IMR-90 (cell line): ENCODE results near the gene DUT. TPM values are rescaled to one million over a fixed set of nuclear protein-coding genes. Genes with fewer than 3 reads are reported as not detected.

Experiments
- ATAC-seq: fragments of 200-7000 bp; cut with Tn5 transposase; 2 replicates; pipeline ENCODE4 v1.9.1; 2020; ENCODE audit warnings: low read depth, mild to moderate bottlenecking, moderate library complexity
- BruUV-seq: library from RNA; stranded (reverse); fragments of 400-500 nt; replicated peaks from 2 replicates; lab custom pipeline; 2021; lab: Mats Ljungman, UMichigan
- CTCF ChIA-PET: fragments of 300-600 bp; formaldehyde crosslinking; extraction: SDS; loops from one replicate; lab custom pipeline; 2021; ENCODE audit warnings: antibody characterized with exemption; lab: Yijun Ruan, JAX
- POLR2A ChIA-PET: fragments of 300-600 bp; sonication (Branson Sonifier 250); formaldehyde crosslinking; loops from one replicate; lab custom pipeline; 2022; ENCODE audit warnings: antibody characterized with exemption; ENCODE audit not compliant: unreplicated experiment; lab: Charles Lee
- DNase-seq: peaks from one replicate; pipeline ENCODE4 v3.0.0; 2013
- H2AFZ ChIP-seq: replicated peaks from 2 replicates; pipeline ENCODE3; 2013; ENCODE audit warnings: low read length, mild to moderate bottlenecking; ENCODE audit not compliant: poor library complexity
- H2AK5ac ChIP-seq: 2 replicates; pipeline ENCODE4 v1.6.1; 2013; ENCODE audit warnings: low read depth, low read length, inconsistent platforms
- H2AK9ac ChIP-seq: replicated peaks from 2 replicates; pipeline ENCODE3; 2013; ENCODE audit warnings: mild to moderate bottlenecking, low read depth, low read length, moderate library complexity; ENCODE audit not compliant: poor library complexity
- H2BK120ac ChIP-seq: 2 replicates; pipeline ENCODE4 v1.6.1; 2013; ENCODE audit warnings: low read depth, low read length, inconsistent platforms
- H2BK15ac ChIP-seq: 3 replicates; pipeline ENCODE4 v1.6.1; 2013; ENCODE audit warnings: low read depth, low read length, inconsistent platforms
- H2BK20ac ChIP-seq: 2 replicates; pipeline ENCODE4 v1.6.1; 2013; ENCODE audit warnings: low read depth, mild to moderate bottlenecking, inconsistent platforms, low read length, moderate library complexity
- H2BK5ac ChIP-seq: 2 replicates; pipeline ENCODE4 v1.6.1; 2013; ENCODE audit warnings: mild to moderate bottlenecking, low read depth, low read length, inconsistent platforms; ENCODE audit not compliant: poor library complexity, severe bottlenecking
- H3K14ac ChIP-seq: replicated peaks from 2 replicates; pipeline ENCODE4 v1.6.1; 2013; ENCODE audit warnings: low read depth, low read length, inconsistent platforms
- H3K18ac ChIP-seq: 2 replicates; pipeline ENCODE4 v1.6.1; 2013; ENCODE audit warnings: low read depth, low read length, control low read depth
- H3K23ac ChIP-seq: 2 replicates; pipeline ENCODE4 v1.6.1; 2013; ENCODE audit warnings: low read depth, low read length, inconsistent platforms
- H3K27ac ChIP-seq: 2 replicates; pipeline ENCODE4 v1.5.1; 2013; ENCODE audit warnings: mild to moderate bottlenecking, control low read depth, low read length; ENCODE audit not compliant: insufficient read depth
- H3K27me3 ChIP-seq: 2 replicates; pipeline ENCODE4 v1.6.1; 2013; ENCODE audit warnings: low read length; ENCODE audit not compliant: control insufficient read depth, insufficient read depth
- H3K36me3 ChIP-seq: 2 replicates; pipeline ENCODE4 v1.6.1; 2013; ENCODE audit warnings: low read length, mixed read lengths; ENCODE audit not compliant: control insufficient read depth, insufficient read depth
- H3K4ac ChIP-seq: 2 replicates; pipeline ENCODE4 v1.6.1; 2013; ENCODE audit warnings: low read depth, low read length, inconsistent platforms
- H3K4me1 ChIP-seq: 2 replicates; pipeline ENCODE4 v1.6.1; 2013; ENCODE audit warnings: low read length, mixed read lengths; ENCODE audit not compliant: control insufficient read depth, insufficient read depth
- H3K4me2 ChIP-seq: 2 replicates; pipeline ENCODE4 v1.6.1; 2013; ENCODE audit warnings: low read depth, mild to moderate bottlenecking, control low read depth, low read length, moderate library complexity
- H3K4me3 ChIP-seq: 2 replicates; pipeline ENCODE4 v1.5.1; 2013; ENCODE audit warnings: low read depth, mild to moderate bottlenecking, control low read depth, low read length, moderate library complexity; ENCODE audit not compliant: insufficient read depth
- H3K56ac ChIP-seq: 2 replicates; pipeline ENCODE4 v1.6.1; 2013; ENCODE audit warnings: low read length, inconsistent platforms; ENCODE audit not compliant: insufficient read depth; ENCODE audit errors: extremely low read depth
- H3K79me1 ChIP-seq, 2 experiments: 2 replicates each; pipeline ENCODE4 v1.6.1; 2013; ENCODE audit warnings: low read length in 2 of 2, inconsistent platforms in 1 of 2, low read depth in 1 of 2
- H3K9ac ChIP-seq: 2 replicates; pipeline ENCODE4 v1.6.1; 2013; ENCODE audit warnings: low read depth, low read length, control low read depth
- H3K9me1 ChIP-seq: 2 replicates; pipeline ENCODE4 v1.6.1; 2013; ENCODE audit warnings: low read length, inconsistent platforms; ENCODE audit not compliant: insufficient read depth
- H3K9me3 ChIP-seq: 2 replicates; pipeline ENCODE4 v1.6.1; 2013; ENCODE audit warnings: low read length; ENCODE audit not compliant: control insufficient read depth, insufficient read depth
- H4K20me1 ChIP-seq: 2 replicates; pipeline ENCODE4 v1.6.1; 2013; ENCODE audit warnings: low read length, inconsistent platforms; ENCODE audit not compliant: insufficient read depth
- H4K5ac ChIP-seq: 2 replicates; pipeline ENCODE4 v1.6.1; 2013; ENCODE audit warnings: mild to moderate bottlenecking, low read depth, low read length, control low read depth
- H4K8ac ChIP-seq, 2 experiments: 2 replicates each; pipeline ENCODE4 v1.6.1; 2013; ENCODE audit warnings: low read depth in 2 of 2, low read length in 2 of 2, control low read depth in 1 of 2, inconsistent platforms in 1 of 2
- H4K91ac ChIP-seq: 2 replicates; pipeline ENCODE4 v1.6.1; 2013; ENCODE audit warnings: low read depth, low read length, inconsistent platforms; ENCODE audit not compliant: insufficient read depth
- FOS ChIP-seq: fragments of 150-350 bp; IDR thresholded peaks from 2 replicates; pipeline ENCODE4 v1.6.1; 2016; ENCODE audit warnings: low read depth, low read length
- MAFK ChIP-seq: IDR thresholded peaks from 2 replicates; pipeline ENCODE4 v1.6.1; 2012; ENCODE audit warnings: low read depth, low read length, improper control_type of control experiment
- WGBS, 2 experiments: methylation state at CpG; one replicate each; pipeline versions ENCODE4 v1.1.5 to v1.1.7; 2013; ENCODE audit warnings: missing lambda C conversion rate in 2 of 2; ENCODE audit not compliant: insufficient read length in 1 of 2; ENCODE audit errors: extremely low coverage in 2 of 2; 5-methylcytosine and 5-hydroxymethylcytosine counted together
- dilution Hi-C: fragments of 300-500 bp; cut with HindIII; formaldehyde crosslinking; loops from one replicate; pipeline ENCODE4 v1.14.3; 2018; ENCODE audit warnings: low sequenced_read_pairs; ENCODE audit not compliant: unreplicated experiment
- in situ Hi-C: fragments of 300-500 bp; cut with MboI; formaldehyde crosslinking; loops from 3 replicates; pipeline ENCODE4 v1.14.3; 2019; ENCODE audit warnings: low sequenced_read_pairs, inconsistent platforms, mixed read lengths
- intact Hi-C: fragments of 100-400 bp; cut with micrococcal nuclease; formaldehyde crosslinking; loops from 2 replicates; pipeline ENCODE4 v1.10.0; 2022
- polyA plus RNA-seq, 3 experiments: library from polyadenylated mRNA; depleted of rRNA; stranded (reverse); fragments of >200 nt; gene quantifications; 2 replicates each; pipeline ENCODE4 v1.2.3, GENCODE V29; 2012; ENCODE audit warnings: low replicate concordance in 1 of 3
- total RNA-seq: library from RNA; depleted of rRNA; stranded (reverse); fragments of >200 nt; gene quantifications from 2 replicates; pipeline ENCODE4 v1.2.3, GENCODE V29; 2012

The DUT gene
- total and polyA plus RNA-seq, 2 of the 4 experiments (the other 2 are of a cell fraction) = 18.8 to 36.4 TPM

DNA sequence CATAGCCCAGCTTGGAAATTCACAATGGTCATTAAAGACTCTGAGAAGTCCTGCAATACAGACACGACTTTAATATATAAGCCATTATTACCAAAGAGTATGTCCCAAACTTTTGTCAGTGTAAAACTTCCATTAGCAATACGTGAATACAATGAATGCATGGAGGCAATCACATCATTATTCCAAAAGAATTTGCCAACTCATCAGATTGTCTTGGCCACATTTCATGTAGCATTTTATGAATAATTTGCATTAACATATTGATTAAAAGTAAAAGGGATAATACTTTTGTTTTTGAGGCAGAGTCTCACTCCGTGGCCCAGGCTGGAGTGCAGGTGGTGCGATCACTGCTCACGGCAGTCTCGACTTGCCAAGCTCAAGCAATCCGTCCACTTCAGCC is 7.9 kb upstream of the DUT start:
- H3K56ac ChIP-seq = no peak overlapping the region
- no peaks in the 10 kb centered on the region for H3K9me3 ChIP-seq
- dilution Hi-C loops = no loop called here
- no peak for ATAC-seq
- no peak overlapping the region for H2BK20ac ChIP-seq
- H4K8ac ChIP-seq = no peak overlapping the region
- intact Hi-C loops = no loop called here
- H3K4ac ChIP-seq = no peak overlapping the region
- H2BK15ac ChIP-seq = no peak overlapping the region
- no peaks in the 10 kb centered on the region for H4K20me1 ChIP-seq
- in situ Hi-C loops = no loop called here
- no peaks in the 10 kb centered on the region for H3K36me3 ChIP-seq
- no TSS peak for BruUV-seq
- POLR2A ChIA-PET = no interaction called here
- no peak overlapping the region for H2AK5ac ChIP-seq
- no peak overlapping the region for H3K4me2 ChIP-seq
- peaks cover 2% of the 10 kb centered on the region; the same call in 1 of the 2 replicates for H3K27me3 ChIP-seq
- H3K79me1 ChIP-seq = peaks cover 0 to 4% of the 10 kb centered on the region in 2 experiments; a peak in 1 of 4 replicates
- H4K91ac ChIP-seq = no peak overlapping the region
- no peaks in the 10 kb centered on the region for H3K9me1 ChIP-seq
- H3K18ac ChIP-seq = no peak overlapping the region
- no peak overlapping the region for H2AFZ ChIP-seq
- CTCF ChIA-PET = no interaction called here
- H3K23ac ChIP-seq = no peak overlapping the region
- no peak for DNase-seq
- TF ChIP-seq FOS = no peak
- TF ChIP-seq MAFK = peak; percentile 89
- H3K4me3 ChIP-seq = no peak overlapping the region
- H3K14ac ChIP-seq = no peak overlapping the region
- no peak overlapping the region for H2BK5ac ChIP-seq
- H3K27ac ChIP-seq = no peak overlapping the region
- H3K4me1 ChIP-seq = no peaks in the 10 kb centered on the region
- no peak overlapping the region for H2AK9ac ChIP-seq
- H2BK120ac ChIP-seq = no peak overlapping the region
- no peak overlapping the region for H4K5ac ChIP-seq
- no peak overlapping the region for H3K9ac ChIP-seq
- 67% methylated on average over 1 of the region's 7 CpGs; no CpG with 5 or more reads in 1 of the 2 experiments for WGBS, 2 experiments
